Cerebellar cortex (tissue), 1 donor: ENCODE measurements around the gene PPP1R12B.

Experiments
- DNase-seq: peaks from one replicate; pipeline ENCODE4 v3.0.0-alpha.2; 2015; ENCODE audit warnings: low spot score

Gene PPP1R12B, protein sequence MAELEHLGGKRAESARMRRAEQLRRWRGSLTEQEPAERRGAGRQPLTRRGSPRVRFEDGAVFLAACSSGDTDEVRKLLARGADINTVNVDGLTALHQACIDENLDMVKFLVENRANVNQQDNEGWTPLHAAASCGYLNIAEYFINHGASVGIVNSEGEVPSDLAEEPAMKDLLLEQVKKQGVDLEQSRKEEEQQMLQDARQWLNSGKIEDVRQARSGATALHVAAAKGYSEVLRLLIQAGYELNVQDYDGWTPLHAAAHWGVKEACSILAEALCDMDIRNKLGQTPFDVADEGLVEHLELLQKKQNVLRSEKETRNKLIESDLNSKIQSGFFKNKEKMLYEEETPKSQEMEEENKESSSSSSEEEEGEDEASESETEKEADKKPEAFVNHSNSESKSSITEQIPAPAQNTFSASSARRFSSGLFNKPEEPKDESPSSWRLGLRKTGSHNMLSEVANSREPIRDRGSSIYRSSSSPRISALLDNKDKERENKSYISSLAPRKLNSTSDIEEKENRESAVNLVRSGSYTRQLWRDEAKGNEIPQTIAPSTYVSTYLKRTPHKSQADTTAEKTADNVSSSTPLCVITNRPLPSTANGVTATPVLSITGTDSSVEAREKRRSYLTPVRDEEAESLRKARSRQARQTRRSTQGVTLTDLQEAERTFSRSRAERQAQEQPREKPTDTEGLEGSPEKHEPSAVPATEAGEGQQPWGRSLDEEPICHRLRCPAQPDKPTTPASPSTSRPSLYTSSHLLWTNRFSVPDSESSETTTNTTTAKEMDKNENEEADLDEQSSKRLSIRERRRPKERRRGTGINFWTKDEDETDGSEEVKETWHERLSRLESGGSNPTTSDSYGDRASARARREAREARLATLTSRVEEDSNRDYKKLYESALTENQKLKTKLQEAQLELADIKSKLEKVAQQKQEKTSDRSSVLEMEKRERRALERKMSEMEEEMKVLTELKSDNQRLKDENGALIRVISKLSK

DNA sequence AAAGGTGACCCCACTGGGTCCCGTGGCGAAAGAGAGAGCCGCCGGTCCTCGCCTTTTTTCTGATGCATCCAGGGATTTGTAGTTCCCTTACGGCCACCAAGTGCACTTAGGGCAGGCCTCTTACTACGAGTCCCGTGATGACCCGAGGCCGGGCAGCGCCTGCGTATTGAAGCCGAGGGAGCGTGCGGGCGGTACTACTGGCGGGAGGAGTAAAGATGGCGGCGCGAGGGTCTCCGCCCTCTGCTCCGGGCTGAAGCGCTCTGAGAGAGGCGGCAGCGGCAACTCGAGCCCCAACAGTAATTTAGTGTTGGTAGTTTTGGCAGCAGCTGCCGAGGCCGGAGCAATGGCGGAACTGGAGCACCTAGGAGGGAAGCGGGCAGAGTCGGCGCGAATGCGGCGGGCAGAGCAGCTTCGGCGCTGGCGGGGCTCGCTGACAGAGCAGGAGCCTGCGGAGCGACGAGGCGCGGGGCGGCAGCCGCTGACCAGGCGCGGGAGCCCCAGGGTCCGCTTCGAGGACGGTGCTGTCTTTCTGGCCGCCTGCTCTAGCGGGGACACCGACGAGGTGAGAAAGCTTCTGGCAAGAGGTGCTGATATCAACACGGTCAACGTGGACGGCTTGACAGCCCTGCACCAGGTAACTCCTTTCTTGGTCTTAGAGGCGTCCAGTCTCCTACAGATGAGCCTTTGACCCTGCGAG lies at the start of gene PPP1R12B:
TSS of gene PPP1R12B (plus strand) at position 191 of the 697 bp plus-strand sequence. CDS start at position 344, 153 bp downstream.
- DNase-seq: peak; percentile 100

GRCh38 chr1:202302166-202302565 lies 46.3 kb upstream of the PPP1R12B start:
- no peak for DNase-seq

- DNase-seq: peak; percentile 14
Measured at GRCh38 chr1:202304375-202304774, 44.1 kb upstream of the PPP1R12B start.

- no peak for DNase-seq
Measured at GRCh38 chr1:202305168-202305567, 43.3 kb upstream of the PPP1R12B start.

DNA sequence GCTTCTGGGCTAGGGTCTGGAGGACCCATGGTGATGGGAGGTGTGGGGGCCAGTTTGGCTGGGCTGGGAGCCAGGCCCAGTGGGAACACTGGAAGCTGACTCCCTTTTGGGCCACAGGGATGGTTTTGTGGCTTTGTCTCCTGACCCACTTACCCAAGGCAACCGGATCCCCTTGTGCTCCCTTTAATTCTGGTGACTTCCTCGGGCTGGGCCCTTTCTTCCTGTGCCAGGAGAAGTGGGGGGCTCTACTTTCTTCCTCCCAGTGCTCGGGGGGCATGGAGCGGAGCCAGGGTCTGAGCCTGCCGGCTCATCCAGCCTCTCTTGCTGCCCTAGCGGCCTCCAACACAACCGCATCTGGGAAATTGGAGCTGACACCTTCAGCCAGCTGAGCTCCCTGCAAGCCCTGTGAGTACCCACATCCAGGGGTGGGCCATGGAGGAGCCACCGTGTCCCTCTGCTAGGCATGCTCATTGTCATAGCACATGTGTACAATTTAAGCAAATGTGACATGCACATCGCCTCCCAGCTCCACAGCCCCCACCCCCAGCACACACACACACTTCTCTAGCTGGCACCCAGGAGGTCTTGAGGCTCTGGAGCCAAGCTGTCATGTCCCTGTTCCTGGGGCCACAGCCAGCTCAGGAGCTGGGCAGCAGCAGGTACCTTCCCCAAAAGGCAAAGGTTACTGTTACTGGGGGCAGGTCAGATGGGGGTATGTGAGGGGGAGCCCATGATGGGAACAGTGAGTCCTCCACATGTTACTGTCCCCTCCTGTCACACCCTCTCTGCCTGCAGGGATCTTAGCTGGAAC lies 41.8 kb upstream of the PPP1R12B start:
- peak; percentile 13 for DNase-seq

GRCh38 chr1:202310071-202310725 lies 38.3 kb upstream of the PPP1R12B start:
- no peak for DNase-seq

GRCh38 chr1:202310746-202311145 lies 37.8 kb upstream of the PPP1R12B start:
- DNase-seq: no peak

- DNase-seq: no peak
Measured at GRCh38 chr1:202311875-202312635, 36.4 kb upstream of the PPP1R12B start.

DNA sequence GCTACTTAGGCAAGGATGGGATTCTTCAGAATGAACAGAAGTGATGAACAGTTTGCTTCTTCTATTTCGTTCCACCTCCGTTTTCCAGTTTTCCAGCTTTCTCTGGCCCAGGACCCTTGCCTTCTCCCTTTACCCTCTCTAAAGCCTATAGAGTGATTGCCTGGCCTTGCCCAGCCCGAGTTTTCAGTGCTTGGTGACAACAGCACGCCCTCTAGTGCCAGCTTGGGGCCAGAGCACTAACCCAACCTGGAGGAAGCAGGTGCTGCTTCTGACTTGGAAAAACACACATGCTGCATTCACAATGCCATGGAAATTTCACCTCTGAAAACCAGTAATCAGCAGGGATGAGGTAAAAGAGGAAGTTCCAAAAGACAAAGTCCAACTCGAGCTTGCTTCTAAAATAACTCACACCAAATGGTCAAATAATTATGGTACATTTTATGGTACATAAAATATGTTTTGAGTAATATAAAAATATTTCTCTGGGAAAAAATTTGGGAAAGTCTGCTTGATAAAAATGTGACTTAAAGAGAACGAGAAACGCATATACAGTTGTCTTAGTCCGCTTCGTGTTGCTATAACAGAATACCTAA lies 32.8 kb upstream of the PPP1R12B start:
- peak; percentile 85 for DNase-seq

- no peak for DNase-seq
Measured at GRCh38 chr1:202316186-202316585, 32.3 kb upstream of the PPP1R12B start.

DNA sequence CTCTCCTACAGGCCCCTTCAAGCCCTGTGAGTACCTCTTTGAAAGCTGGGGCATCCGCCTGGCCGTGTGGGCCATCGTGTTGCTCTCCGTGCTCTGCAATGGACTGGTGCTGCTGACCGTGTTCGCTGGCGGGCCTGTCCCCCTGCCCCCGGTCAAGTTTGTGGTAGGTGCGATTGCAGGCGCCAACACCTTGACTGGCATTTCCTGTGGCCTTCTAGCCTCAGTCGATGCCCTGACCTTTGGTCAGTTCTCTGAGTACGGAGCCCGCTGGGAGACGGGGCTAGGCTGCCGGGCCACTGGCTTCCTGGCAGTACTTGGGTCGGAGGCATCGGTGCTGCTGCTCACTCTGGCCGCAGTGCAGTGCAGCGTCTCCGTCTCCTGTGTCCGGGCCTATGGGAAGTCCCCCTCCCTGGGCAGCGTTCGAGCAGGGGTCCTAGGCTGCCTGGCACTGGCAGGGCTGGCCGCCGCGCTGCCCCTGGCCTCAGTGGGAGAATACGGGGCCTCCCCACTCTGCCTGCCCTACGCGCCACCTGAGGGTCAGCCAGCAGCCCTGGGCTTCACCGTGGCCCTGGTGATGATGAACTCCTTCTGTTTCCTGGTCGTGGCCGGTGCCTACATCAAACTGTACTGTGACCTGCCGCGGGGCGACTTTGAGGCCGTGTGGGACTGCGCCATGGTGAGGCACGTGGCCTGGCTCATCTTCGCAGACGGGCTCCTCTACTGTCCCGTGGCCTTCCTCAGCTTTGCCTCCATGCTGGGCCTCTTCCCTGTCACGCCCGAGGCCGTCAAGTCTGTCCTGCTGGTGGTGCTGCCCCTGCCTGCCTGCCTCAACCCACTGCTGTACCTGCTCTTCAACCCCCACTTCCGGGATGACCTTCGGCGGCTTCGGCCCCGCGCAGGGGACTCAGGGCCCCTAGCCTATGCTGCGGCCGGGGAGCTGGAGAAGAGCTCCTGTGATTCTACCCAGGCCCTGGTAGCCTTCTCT lies 30.3 kb upstream of the PPP1R12B start:
- DNase-seq: no peak

DNA sequence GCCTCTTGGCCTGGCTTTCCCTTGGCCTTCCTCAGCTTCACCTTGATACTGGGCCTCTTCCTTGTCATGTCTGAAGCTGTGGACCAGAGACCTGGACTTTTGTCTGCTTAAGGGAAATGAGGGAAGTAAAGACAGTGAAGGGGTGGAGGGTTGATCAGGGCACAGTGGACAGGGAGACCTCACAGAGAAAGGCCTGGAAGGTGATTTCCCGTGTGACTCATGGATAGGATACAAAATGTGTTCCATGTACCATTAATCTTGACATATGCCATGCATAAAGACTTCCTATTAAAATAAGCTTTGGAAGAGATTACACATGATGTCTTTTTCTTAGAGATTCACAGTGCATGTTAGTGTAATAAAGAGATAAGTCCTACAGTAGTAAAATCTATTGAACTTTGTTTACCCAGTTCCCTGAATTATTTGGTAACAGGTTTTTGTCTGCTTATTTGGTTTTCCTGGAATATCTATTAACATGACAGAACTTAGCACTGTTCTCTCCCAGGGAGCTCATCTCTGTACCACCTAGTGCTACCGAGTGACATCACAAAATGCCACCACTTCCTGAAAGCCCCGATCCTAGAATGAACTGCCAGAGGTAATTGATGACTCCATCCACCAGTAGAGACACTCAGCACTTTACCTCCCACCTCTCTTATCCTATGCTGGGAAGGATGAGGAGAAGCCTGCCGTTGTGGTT lies 29.0 kb upstream of the PPP1R12B start:
- no peak for DNase-seq

- DNase-seq: no peak
Measured at GRCh38 chr1:202320081-202320405, 28.5 kb upstream of the PPP1R12B start.

DNA sequence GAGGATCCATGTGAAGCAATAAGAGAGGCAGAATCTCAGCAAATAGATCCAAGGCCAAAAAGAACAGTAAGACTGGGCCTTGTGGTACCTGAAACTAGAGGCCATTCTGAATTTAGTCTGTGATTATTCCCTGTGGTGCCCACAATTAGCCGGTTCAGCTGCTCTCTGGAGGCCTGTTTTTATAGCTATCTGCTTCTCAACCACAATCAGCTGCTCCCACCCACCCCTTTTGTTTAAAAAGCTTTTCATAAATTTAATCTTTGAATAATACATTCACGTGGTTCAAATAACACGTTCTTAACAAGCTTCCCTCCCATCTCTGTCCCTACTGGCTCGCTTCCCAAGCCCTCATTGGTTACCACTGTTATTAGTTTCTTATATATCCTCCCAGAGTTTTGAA lies 24.8 kb upstream of the PPP1R12B start:
- DNase-seq: no peak

- no peak for DNase-seq
Measured at GRCh38 chr1:202324646-202325045, 23.9 kb upstream of the PPP1R12B start.

DNA sequence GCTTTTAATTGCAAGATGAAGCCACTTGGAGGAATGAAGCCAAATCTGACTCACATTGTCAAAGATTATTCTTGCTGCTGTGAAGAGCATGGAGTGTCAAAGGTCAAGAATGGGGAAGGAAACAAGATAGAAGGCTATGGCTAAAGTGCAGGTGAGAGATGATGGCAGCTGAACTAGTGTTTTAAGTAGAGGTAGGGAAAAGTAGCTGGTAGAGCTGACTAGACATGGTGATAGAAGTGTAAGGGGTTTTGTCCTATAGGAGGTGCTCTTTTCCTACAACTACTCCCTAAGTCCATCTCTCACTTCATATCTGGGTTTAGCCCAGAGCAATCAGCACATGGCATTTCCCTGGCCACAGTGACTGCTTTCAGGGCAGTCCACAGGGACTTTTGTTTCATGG lies 18.6 kb upstream of the PPP1R12B start:
- DNase-seq: no peak

GRCh38 chr1:202333861-202334260 lies 14.6 kb upstream of the PPP1R12B start:
- DNase-seq: no peak
